NCI-H2171 treated with DMSO at 0.1 percent for 48 hours (cell line): ENCODE results near the gene UAP1L1.
A peak's percentile ranks its signal among the peaks of the same experiment; 100 is the strongest.

ENCODE experiments used
- DNase-seq: peaks from one replicate; lab custom pipeline; 2025; lab: John Stamatoyannopoulos, UW

UAP1L1 gene

GRCh38 chr9:137097761-137098462 lies 20.6 kb downstream of the UAP1L1 start:
- DNase-seq: no peak

- no peak for DNase-seq
These were observed 21.9 kb downstream of the UAP1L1 start for GRCh38 chr9:137099231-137099630.

DNA sequence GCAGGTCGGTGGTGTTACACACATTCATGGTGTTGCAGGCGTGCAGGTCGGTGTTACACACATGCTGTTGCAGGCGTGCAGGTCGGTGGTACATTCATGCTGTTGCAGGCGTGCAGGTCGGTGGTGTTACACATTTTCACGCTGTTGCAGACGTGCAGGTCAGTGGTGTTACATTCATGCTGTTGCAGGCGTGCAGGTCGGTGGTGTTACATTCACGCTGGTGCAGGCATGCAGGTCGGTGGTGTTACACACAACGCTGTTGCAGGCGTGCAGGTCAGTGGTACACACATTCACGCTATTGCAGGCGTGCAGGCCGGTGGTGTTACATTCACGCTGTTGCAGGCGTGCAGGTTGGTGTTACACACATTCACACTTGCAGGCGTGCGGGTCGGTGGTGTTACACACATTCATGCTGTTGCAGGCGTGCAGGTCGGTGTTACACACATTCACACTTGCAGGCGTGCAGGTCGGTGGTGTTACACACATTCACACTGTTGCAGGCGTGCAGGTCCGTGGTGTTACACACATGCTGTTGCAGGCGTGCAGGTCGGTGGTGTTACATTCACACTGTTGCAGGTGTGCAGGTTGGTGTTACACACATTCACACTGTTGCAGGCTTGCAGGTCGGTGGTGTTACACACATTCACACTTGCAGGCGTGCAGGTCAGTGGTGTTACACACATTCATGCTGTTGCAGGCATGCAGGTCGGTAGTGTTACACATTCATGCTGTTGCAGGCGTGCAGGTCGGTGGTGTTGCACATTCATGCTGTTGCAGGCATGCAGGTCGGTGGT lies 26.1 kb downstream of the UAP1L1 start:
- no peak for DNase-seq

DNA sequence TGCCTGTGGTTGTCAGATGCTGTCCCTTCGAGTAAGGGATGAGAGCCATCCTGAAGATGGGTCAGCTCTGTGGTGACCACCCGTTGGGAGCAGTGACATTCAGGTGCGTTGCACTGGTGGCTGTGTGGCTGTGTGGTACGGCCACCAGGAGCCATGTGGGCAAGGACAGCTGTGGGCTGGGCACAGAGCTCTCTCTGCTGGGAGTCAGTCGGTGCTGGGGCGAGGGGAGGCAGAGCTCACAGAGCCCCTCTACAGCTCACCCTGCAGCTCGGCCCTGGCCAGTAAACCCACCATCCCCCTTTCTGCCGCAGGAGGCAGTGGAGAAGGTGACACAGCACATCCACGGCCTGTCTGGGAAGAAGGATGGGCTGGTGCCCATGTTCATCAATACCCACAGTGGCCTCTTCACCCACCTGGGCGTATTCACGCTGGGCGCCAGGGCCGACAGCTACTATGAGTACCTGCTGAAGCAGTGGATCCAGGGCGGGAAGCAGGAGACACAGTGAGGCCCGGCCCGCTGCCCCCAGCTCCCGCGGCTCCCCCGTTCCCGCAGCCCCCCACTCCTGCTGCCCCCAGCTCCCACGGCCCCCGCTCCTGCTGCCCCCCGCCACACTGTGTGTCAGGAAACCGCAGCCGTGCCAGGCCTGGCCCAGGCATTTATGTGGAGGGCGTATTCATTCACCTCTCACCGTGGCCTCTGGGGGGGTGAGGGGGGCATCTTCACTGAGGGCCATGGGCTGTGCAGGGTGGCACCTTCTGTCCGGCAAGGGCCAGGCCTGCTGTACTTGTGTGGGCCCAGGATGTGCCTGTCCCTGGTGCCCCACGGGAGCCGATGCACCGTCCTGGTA lies 28.7 kb downstream of the UAP1L1 start:
- DNase-seq: no peak

GRCh38 chr9:137106662-137107250 lies 29.4 kb downstream of the UAP1L1 start:
- no peak for DNase-seq

DNA sequence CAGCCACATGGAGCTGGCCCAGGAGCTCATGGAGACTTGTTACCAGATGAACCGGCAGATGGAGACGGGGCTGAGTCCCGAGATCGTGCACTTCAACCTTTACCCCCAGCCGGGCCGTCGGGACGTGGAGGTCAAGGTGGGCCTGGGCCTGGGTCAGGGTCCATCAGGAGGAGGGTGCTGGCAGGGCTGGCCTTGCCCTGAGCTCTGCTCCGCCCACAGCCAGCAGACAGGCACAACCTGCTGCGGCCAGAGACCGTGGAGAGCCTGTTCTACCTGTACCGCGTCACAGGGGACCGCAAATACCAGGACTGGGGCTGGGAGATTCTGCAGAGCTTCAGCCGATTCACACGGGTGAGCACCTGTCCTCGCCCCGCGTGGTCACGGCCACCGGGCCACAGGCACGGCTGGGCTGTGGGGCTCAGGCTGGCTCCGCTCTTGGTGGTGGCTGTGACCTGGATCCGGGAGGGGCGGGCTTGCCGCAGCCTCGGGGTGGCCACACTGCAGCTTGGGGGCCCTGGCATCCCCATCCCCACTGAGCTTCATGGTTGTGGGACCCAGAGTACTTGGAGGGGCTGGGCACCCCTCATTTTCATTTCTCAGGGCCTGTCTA lies 30.1 kb downstream of the UAP1L1 start:
- no peak for DNase-seq

DNA sequence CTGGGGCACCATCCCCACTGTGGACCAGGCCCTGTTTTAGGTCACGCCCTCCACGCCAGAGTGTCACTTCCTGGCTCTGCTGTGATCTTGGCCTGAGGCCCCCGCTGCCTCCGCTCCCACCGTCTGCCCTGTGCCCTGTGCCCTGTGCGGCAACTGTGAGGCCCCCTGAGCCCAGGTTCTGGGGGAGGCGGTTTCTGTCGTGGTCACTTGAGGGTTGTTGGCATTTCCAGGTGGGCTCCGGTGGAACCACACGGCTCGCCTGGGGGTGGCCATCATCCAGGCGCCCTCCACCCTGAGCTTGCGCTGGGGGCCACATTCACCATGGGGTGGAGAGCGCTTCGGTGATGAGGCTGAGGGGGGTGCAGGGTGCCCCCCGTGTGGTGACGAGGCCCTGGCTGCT lies 30.7 kb downstream of the UAP1L1 start:
- DNase-seq: no peak

GRCh38 chr9:137108608-137109249 lies 31.4 kb downstream of the UAP1L1 start:
- no peak for DNase-seq

GRCh38 chr9:137109250-137110146 lies 32.2 kb downstream of the UAP1L1 start:
- DNase-seq: no peak

DNA sequence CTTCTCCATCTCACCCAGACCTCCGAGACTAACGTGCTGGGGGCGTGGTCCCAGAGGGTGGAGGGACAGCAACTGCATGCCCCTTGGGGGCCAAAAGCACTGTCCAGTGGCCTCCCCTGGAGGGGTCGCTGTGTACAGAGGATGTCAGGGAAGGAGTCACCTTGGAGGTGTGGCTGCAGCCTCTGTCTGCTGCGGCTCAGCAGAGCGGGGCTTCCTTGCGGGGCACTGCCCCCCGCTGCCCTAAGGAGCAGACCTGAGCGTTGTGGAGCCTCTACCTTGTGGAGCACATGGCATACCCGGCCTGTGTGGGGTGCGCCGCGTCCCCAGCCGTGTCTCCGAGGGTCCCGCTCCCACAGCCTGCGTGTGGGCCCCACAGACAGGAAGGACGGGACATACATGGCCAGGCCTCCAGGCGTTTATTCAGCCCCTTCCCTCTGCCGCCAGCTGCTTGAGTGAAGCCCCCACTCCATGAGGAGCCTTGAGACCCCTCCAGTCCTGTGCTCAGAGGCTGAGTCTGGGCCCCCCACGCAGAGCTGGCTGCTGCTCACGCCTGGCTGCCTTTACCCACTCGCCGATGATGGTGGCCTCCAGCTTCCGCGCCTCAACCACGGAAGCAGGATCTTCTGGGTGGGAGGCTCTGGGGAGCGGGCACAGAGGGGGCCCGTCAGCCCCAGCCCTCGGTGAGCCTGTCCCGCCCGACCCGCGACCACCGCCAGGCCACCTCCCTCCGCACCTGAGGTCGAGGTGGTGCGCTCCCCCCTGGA lies 33.0 kb downstream of the UAP1L1 start:
- DNase-seq: no peak

- no peak for DNase-seq
These were observed 33.8 kb downstream of the UAP1L1 start for GRCh38 chr9:137110911-137111787.

DNA sequence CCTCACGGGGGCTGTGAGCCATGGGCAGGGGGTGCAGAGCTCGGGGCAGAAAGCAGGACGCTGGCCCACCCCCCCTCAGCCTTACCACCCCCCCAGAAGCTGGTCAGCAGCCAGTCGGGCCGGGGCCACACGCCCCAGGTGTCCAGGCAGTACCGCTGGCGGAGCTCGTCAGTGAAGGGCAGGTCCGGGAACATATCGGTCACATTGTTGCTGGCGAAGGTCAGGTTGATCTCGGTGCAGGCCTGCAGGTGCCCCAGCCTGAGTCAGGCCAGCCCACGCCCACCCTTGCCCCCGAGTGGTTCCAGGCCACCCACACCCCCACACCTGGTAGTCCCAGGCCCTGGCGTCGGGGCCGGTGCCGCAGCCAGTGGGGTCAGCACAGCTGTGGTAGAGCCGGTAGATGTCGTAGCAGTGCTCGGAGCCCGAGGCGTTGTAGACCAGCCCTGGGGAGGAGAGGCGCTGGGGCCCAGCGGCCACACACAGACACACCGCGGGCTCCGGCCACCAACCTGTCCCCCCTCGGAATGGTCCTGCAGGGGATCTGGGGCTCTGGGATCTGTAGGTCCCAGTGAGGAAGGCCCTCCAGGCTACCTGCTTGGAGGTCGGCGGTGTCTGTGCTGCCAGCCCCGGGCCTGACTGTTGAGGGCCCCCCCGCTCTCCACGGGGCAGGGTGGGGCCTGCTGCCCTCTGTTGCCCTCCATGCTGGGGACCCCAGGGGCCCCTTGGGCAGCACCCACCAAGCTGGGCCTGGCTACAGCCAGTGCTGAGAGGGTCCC lies 34.7 kb downstream of the UAP1L1 start:
- DNase-seq: no peak

- no peak for DNase-seq
These were observed 35.5 kb downstream of the UAP1L1 start for GRCh38 chr9:137112564-137113384.

- no peak for DNase-seq
These were observed 36.3 kb downstream of the UAP1L1 start for GRCh38 chr9:137113385-137114159.

- peak; percentile 66 for DNase-seq
These were observed 36.9 kb downstream of the UAP1L1 start for GRCh38 chr9:137114220-137114612.
